ENCODE data around the gene ANXA2.

Gene ANXA2

GRCh38 chr15:60396100-60396499 lies 1.7 kb downstream of the ANXA2 start:
- Histone ChIP-seq H2AK5ac (ENCODE audit: low read length) (no peak overlapping the region), H3K4me3 (ENCODE audit: low read depth, low read length) (peak overlapping the region; percentile 40), H3K36me3 (ENCODE audit: control insufficient read depth in 1 of 2, insufficient read depth in 2 of 2, low read length in 2 of 2) (peaks cover 7 to 24% of the 10 kb centered on the region in 2 experiments), H4K8ac (ENCODE audit: low read depth, low read length) (peak overlapping the region; percentile 51), H3K9ac (ENCODE audit: low read length) (no peak overlapping the region), H2AFZ (ENCODE audit: insufficient read depth, low read length, poor library complexity) (no peak overlapping the region), H3K27ac (ENCODE audit: low read depth, low read length) (peak overlapping the region; percentile 99), H3K79me2 (ENCODE audit: control insufficient read depth, insufficient read depth, low read length, poor library complexity) (peaks cover 41% of the 10 kb centered on the region), H3K23ac (ENCODE audit: low read length) (no peak overlapping the region), H3K27me3 (ENCODE audit: insufficient read depth, low read length) (no peaks in the 10 kb centered on the region), H3K4me2 (ENCODE audit: low read length) (peak overlapping the region; percentile 71), H3K79me1 (ENCODE audit: low read length) (peaks cover 47% of the 10 kb centered on the region), H3K14ac (ENCODE audit: low read length) (no peak overlapping the region), H2BK120ac (ENCODE audit: insufficient read depth, low read length, poor library complexity) (no peak overlapping the region), H3K4me1 (ENCODE audit: control insufficient read depth in 1 of 2, insufficient read depth in 2 of 2, low read length in 2 of 2) (peaks cover 21 to 43% of the 10 kb centered on the region in 2 experiments), H4K91ac (ENCODE audit: low read depth, low read length) (peak overlapping the region; percentile 65), H4K12ac (ENCODE audit: low read depth, low read length) (no peak overlapping the region), H2BK12ac (ENCODE audit: low read length) (peak overlapping the region; percentile 68), H3K18ac (ENCODE audit: low read length) (no peak overlapping the region), H3K4ac (ENCODE audit: low read depth, low read length) (peak overlapping the region; percentile 72), H2BK5ac (ENCODE audit: low read depth, low read length, poor library complexity) (no peak overlapping the region), H3K9me3 (ENCODE audit: insufficient read depth, low read depth, low read length) (no peaks in the 10 kb centered on the region)
- WGBS (ENCODE audit: extremely low coverage, insufficient coverage, insufficient read length) = no CpG with 5 or more reads among the region's 12 CpGs
- DNase-seq = peak; percentile 90 to 91

GRCh38 chr15:60395276-60396011 lies 2.3 kb downstream of the ANXA2 start:
- Histone ChIP-seq H3K23ac (ENCODE audit: low read length) (no peak overlapping the region), H3K4ac (ENCODE audit: low read depth, low read length) (peak overlapping the region; percentile 94), H3K27ac (ENCODE audit: low read depth, low read length) (peak overlapping the region; percentile 99), H2BK120ac (ENCODE audit: insufficient read depth, low read length, poor library complexity) (no peak overlapping the region), H3K27me3 (ENCODE audit: insufficient read depth, low read length) (no peaks in the 10 kb centered on the region), H3K4me2 (ENCODE audit: low read length) (peak overlapping the region; percentile 71), H3K18ac (ENCODE audit: low read length) (no peak overlapping the region), H4K12ac (ENCODE audit: low read depth, low read length) (no peak overlapping the region), H3K36me3 (ENCODE audit: control insufficient read depth in 1 of 2, insufficient read depth in 2 of 2, low read length in 2 of 2) (peaks cover 7 to 27% of the 10 kb centered on the region in 2 experiments), H3K14ac (ENCODE audit: low read length) (peak overlapping the region; percentile 42), H3K9ac (ENCODE audit: low read length) (peak overlapping the region; percentile 28), H3K79me2 (ENCODE audit: control insufficient read depth, insufficient read depth, low read length, poor library complexity) (peaks cover 44% of the 10 kb centered on the region), H4K8ac (ENCODE audit: low read depth, low read length) (no peak overlapping the region), H2BK5ac (ENCODE audit: low read depth, low read length, poor library complexity) (peak overlapping the region; percentile 65), H3K79me1 (ENCODE audit: low read length) (peaks cover 47% of the 10 kb centered on the region), H2BK12ac (ENCODE audit: low read length) (no peak overlapping the region), H3K4me3 (ENCODE audit: low read depth, low read length) (no peak overlapping the region), H2AK5ac (ENCODE audit: low read length) (no peak overlapping the region), H3K9me3 (ENCODE audit: insufficient read depth, low read depth, low read length) (no peaks in the 10 kb centered on the region), H4K91ac (ENCODE audit: low read depth, low read length) (peak overlapping the region; percentile 25), H2AFZ (ENCODE audit: insufficient read depth, low read length, poor library complexity) (no peak overlapping the region), H3K4me1 (ENCODE audit: control insufficient read depth in 1 of 2, insufficient read depth in 2 of 2, low read length in 2 of 2) (peaks cover 25 to 43% of the 10 kb centered on the region in 2 experiments)
- no peak for DNase-seq
- no CpG with 5 or more reads among the region's 9 CpGs for WGBS (ENCODE audit: extremely low coverage, insufficient coverage, insufficient read length)

DNA sequence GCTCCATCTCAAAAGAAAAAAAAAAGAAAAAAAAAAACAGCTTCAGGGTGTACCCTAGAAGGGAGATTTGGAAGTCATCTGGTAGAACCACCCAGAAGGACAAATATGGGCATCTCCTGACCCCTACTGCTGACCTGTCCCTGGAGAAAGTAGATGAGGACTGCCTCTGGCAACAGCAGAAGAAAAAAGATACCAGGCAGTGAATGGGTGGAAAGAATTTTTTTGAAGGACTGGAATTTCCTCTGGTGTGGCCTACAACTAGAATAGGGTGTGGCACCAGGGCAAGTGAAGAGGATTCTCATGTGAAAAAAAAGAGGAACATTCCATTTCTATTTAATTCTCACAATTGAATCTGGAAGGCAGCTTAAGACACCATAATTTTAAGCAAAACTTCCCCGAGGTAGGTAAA lies 3.1 kb downstream of the ANXA2 start:
- Histone ChIP-seq H3K79me1 (ENCODE audit: low read length) (peaks cover 45% of the 10 kb centered on the region), H3K23ac (ENCODE audit: low read length) (no peak overlapping the region), H2BK120ac (ENCODE audit: insufficient read depth, low read length, poor library complexity) (no peak overlapping the region), H3K4me1 (ENCODE audit: control insufficient read depth in 1 of 2, insufficient read depth in 2 of 2, low read length in 2 of 2) (peaks cover 28 to 47% of the 10 kb centered on the region in 2 experiments), H3K18ac (ENCODE audit: low read length) (no peak overlapping the region), H3K4me2 (ENCODE audit: low read length) (peak overlapping the region; percentile 71), H3K79me2 (ENCODE audit: control insufficient read depth, insufficient read depth, low read length, poor library complexity) (peaks cover 48% of the 10 kb centered on the region), H3K14ac (ENCODE audit: low read length) (no peak overlapping the region), H2BK12ac (ENCODE audit: low read length) (no peak overlapping the region), H3K4me3 (ENCODE audit: low read depth, low read length) (no peak overlapping the region), H4K8ac (ENCODE audit: low read depth, low read length) (no peak overlapping the region), H3K9me3 (ENCODE audit: insufficient read depth, low read depth, low read length) (no peaks in the 10 kb centered on the region), H2AK5ac (ENCODE audit: low read length) (no peak overlapping the region), H2AFZ (ENCODE audit: insufficient read depth, low read length, poor library complexity) (no peak overlapping the region), H3K27ac (ENCODE audit: low read depth, low read length) (peak overlapping the region; percentile 99), H3K9ac (ENCODE audit: low read length) (no peak overlapping the region), H2BK5ac (ENCODE audit: low read depth, low read length, poor library complexity) (no peak overlapping the region), H3K36me3 (ENCODE audit: control insufficient read depth in 1 of 2, insufficient read depth in 2 of 2, low read length in 2 of 2) (peaks cover 9 to 31% of the 10 kb centered on the region in 2 experiments), H4K91ac (ENCODE audit: low read depth, low read length) (no peak overlapping the region), H3K4ac (ENCODE audit: low read depth, low read length) (peak overlapping the region; percentile 95), H4K12ac (ENCODE audit: low read depth, low read length) (no peak overlapping the region), H3K27me3 (ENCODE audit: insufficient read depth, low read length) (no peaks in the 10 kb centered on the region)
- no CpG with 5 or more reads among the region's 1 CpG for WGBS (ENCODE audit: extremely low coverage, insufficient coverage, insufficient read length)
- peak in 1 of 2 donors; percentile 38 for DNase-seq

GRCh38 chr15:60392986-60393790 lies 4.6 kb downstream of the ANXA2 start:
- Histone ChIP-seq H3K36me3 (ENCODE audit: control insufficient read depth in 1 of 2, insufficient read depth in 2 of 2, low read length in 2 of 2) (peaks cover 9 to 36% of the 10 kb centered on the region in 2 experiments), H4K91ac (ENCODE audit: low read depth, low read length) (no peak overlapping the region), H3K4me1 (ENCODE audit: control insufficient read depth in 1 of 2, insufficient read depth in 2 of 2, low read length in 2 of 2) (peaks cover 22 to 41% of the 10 kb centered on the region in 2 experiments), H2BK5ac (ENCODE audit: low read depth, low read length, poor library complexity) (peak overlapping the region; percentile 39), H4K12ac (ENCODE audit: low read depth, low read length) (no peak overlapping the region), H3K14ac (ENCODE audit: low read length) (no peak overlapping the region), H3K79me2 (ENCODE audit: control insufficient read depth, insufficient read depth, low read length, poor library complexity) (peaks cover 51% of the 10 kb centered on the region), H3K4ac (ENCODE audit: low read depth, low read length) (peak overlapping the region; percentile 95), H2AK5ac (ENCODE audit: low read length) (no peak overlapping the region), H3K79me1 (ENCODE audit: low read length) (peaks cover 32% of the 10 kb centered on the region), H3K18ac (ENCODE audit: low read length) (no peak overlapping the region), H2BK12ac (ENCODE audit: low read length) (no peak overlapping the region), H3K4me3 (ENCODE audit: low read depth, low read length) (no peak overlapping the region), H3K9me3 (ENCODE audit: insufficient read depth, low read depth, low read length) (no peaks in the 10 kb centered on the region), H3K27ac (ENCODE audit: low read depth, low read length) (peak overlapping the region; percentile 99), H3K9ac (ENCODE audit: low read length) (no peak overlapping the region), H3K23ac (ENCODE audit: low read length) (no peak overlapping the region), H2AFZ (ENCODE audit: insufficient read depth, low read length, poor library complexity) (no peak overlapping the region), H2BK120ac (ENCODE audit: insufficient read depth, low read length, poor library complexity) (no peak overlapping the region), H3K4me2 (ENCODE audit: low read length) (peak overlapping the region; percentile 71), H3K27me3 (ENCODE audit: insufficient read depth, low read length) (no peaks in the 10 kb centered on the region), H4K8ac (ENCODE audit: low read depth, low read length) (no peak overlapping the region)
- WGBS (ENCODE audit: extremely low coverage, insufficient coverage, insufficient read length) = no CpG with 5 or more reads among the region's 9 CpGs
- peak; percentile 76 to 84 for DNase-seq
